ENCODE data around the gene HAAO.

The HAAO gene

DNA sequence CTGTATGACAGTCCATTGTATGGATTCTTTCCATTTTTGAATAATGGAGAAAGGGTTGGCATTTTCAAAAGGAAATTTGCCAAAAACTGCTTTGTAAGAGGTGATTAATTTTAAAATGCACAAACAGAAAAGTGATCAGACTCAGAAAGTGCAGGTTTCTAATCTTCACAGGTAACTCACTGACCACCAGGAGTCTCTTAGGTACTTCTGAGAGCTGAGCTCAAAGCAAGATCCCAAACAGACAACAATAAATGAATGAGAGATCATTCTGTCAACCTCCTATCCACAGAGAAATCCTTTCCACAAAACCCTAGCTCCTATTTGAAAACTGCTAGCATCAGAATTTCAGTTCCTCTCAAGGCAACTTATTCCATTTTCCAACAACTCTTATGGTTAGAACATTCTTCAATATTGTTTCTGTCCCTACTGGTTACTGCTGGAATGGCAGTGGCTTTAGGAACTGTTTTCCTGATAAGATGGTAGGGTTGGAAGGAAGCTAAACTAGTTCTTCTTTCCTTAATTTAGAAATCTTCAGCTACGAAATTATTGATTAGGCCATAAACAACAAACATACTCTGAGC, 20.6 kb upstream of the HAAO start:
- DNase-seq: no peak

DNA sequence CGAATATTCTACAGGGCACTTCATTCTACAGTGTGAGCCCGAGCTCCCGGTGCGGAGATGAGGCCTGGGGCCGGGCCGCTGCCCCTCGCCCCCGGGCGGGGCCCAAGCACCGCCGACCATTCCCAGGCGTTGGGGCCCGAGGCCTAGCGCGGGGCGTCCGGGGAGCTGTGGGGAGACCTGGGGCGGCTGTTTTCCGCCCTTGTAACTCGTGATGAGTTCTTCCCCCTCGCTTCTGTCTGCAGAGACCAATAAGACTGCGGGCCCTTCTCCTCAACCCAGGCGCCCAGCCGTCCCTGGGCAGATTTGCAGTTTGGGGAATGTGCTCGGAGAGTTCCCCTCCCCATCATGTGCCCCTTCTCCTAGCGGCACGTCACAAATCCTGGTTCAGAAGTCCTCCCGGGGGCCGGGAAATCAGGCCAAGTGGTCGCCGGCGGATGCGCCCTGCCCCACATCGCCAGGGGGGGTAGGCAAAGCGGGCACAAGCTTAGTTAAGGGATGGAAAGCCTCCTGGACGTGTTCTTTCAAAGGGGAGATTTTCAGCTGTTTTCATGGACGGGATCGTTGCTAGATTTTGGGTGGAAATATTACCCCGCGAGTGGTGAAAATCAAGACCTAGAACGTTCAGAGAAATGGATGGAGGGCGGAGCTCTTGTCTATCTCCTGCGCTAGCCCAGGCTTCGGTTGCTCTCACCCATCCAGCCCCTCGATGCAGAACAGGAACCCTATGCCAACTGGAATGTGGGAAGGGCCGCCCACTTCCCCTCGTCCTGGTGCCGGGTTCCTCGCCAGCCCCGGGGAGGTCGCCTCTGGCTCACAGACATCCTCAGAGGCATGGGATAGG, 18.8 kb upstream of the HAAO start:
- peak; percentile 74 for DNase-seq

DNA sequence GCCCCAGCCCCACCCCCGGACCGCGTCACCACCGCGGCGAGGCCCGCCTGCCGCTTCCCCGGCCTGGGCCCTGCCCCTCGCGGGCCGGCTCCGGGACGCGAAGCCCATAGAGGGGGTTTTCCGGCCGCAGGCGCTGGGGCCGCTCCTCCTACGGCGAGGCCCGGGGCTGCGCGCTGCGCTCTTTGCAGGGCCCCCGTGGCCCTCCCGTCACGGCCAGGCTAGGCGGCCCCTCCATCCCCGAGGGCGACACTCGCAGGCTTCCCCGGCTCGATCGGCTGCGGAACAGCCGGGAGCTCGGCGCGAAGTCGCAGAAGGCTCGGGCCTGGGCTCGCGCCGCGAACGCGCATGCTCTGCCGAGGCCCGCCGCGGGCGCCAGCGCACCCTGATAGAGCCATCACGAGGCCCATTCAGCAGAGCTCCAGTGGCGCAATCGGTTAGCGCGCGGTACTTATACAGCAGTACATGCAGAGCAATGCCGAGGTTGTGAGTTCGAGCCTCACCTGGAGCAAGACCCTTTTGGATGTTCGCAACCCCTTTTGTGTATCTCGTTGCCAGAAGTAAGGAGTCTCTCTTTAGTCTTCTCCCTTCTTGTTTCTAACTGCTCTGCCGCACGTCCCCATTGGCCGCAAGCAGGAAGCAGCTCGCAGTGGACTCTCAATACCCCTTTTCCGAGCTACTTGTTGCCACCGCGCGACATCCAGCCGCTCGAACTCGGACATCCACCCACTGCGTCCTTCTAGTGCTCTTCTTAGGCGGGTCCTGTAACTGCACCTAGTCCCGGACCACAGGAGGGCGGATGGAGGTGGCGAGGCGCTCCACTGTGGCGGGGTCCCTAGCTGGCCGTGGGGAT, 18.0 kb upstream of the HAAO start:
- DNase-seq: peak; percentile 94

DNA sequence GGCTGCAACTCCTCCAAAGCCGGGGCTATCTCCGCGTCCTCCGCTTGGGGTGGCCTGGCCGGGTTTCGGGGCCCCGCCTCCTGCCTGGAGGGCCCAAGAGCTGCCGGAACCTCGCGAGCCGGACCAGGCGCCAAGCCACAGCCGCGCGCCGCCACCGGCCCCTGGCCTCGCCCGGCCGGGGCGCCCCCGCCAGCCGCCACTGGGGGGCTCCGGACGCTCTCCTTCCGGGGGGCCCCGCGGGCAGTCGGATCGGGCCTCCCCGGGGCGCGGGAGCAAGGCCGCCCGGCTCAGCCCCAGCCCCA, 17.4 kb upstream of the HAAO start:
- peak; percentile 88 for DNase-seq

DNA sequence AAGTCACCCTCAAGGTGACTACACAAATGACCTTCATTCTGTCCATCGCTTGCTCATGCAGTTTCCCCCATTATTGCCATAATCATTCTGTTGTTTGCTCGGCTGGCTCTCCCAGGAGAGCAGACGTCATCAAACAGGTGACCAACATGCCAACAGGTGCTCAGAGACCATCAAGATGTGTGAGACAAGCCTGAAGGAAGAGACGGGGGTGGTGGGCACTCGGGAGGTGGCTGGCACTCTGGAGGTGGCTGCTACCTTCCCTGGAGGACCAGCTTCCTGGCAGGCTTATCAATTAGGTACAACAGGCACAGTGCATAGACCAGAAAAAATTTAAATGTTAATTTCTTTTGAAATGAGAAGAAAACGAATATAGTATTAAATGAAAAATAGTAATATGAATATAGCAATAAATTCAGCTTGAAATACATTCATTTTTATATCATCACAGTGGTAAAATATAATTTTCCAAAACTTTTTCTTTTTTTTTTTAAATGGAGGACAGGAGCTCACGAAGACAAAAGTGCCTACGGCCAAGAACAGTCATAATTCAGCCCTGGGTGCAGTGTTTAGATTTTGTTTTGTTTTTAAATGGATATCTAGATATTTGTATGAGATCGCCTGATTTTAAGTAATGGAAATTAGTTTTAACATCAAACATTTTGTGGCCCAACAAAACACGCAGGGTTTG, 16.9 kb upstream of the HAAO start:
- no peak for DNase-seq

DNA sequence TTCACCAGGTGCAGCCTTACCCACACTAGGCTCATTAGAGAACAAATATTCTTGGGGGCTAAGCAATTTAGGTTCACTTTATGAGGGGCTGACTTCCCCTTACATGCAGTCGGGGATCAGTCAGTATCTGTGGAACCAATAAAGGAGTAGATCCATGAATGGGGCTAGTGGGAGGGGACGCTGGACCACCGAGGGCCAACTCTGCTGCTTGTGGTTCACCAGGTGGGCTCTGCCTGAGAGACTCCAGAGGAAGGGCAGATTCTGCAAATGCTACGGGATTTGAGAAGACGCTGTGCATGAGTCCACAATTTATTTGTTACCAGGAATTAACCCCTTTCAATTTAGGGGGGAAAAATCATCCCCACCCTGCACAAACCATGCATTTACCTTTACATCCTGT, 15.9 kb upstream of the HAAO start:
- DNase-seq: no peak

DNA sequence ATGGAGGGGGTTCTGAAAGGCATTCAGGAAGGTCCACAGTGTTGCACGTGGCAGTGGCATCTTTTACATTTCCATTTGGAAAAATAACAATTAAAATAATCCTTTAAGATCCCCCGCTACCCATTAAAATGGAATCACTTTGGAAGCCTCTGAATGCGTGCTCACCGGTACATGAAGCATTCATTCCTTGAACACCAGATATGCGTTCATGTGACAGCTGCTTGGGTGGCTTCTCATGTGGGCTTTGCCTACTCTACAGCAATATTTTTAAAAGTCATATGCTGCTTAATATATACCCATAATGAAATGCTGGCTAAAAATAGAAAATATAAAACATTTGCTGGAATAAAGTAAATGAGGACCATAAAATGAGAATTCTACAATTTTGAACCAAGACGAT, 14.4 kb upstream of the HAAO start:
- DNase-seq: no peak

DNA sequence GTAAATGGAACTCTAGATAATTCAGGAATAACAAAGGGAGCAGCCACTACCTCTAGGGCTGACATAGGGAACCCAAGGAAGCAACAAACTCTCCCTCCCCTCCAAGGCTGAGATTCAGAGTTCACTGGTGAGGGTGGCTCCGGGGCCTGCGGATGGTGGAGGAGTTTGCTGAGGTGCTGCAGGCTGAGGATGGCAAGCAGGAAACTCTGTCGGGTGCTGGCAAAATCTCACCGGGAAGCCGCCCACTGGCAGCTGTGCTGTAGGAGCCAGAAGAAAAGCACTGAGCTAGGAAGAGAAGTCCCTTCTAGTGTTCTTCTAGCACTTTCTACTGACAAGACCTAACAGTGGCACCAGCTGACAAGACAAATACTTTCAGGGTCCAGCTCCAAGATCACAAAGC, 12.5 kb upstream of the HAAO start:
- no peak for DNase-seq

DNA sequence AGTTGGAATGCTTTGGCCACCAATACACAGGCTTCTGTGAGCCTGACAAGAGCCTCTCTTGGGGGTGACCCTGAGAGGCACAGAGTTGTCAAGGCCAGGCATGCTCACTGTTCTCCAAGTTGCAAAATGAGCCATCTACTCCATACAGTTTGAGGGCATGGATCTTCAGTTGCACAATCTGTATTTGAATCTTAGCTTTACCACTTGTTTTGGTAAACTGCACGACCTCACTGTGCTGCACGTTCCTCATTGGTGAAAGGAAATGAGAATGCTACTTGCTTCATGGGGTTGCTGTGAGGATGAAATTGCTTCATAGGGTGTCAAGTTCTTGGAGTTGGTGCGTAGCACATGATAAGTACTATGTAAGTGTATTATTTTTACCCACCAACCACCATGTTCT, 12.0 kb upstream of the HAAO start:
- DNase-seq: no peak

DNA sequence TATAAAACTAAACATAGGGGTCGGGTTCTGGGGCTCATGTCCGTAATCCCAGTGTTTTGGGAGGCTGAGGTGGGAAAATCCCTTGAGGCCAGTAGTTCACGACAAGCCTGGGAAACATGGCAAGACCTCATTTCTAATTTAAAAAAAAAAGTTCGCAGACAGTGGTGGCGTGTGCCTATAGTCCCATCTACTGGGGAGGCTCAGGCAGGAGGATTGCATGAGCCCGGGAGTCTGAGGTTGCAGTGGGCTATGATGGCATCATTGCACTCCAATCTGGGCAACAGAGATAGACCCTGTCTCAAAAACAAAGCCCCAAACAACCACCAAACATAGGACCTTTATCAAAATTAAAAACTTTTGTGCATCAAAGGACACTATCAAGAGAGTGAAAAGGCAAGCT, 9.8 kb upstream of the HAAO start:
- no peak for DNase-seq

DNA sequence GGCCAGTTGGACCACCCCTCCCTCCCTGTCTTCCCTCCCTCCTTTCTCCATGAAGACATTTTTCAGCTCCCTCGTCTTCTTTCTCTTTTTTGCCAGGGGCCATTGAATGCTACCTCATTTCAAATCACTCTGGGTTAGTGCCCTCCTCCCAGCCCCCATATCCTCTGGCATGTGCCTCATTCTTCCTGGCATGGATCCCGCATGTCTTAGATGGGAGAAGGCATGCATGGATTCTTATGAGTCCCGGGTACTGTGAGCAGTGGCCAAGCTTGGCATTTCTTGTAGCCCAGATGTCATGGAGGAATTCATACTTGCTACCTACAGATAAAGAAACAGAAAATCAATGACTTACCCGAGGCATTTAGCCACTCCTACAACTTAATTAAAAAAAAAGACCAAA, 9.0 kb upstream of the HAAO start:
- DNase-seq: no peak

DNA sequence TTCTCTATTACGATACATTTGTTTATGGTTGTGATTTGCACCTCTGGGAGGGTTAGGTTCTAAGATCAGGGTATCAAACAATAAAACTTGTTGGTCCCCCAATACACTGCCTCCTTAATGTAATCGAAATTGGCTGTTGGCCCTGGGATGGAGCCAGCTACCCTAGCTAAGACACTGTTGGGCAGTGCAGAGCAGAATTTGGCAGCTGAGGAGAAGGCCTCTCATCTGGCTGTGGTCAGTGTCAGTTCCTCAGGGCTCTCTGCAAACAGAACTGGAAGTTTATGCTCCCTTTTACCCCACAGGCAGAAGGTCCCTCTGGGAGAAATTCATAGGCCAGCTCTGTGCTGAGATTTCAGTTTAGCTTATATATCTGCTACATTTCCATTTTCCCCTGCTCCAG, 8.6 kb upstream of the HAAO start:
- no peak for DNase-seq

DNA sequence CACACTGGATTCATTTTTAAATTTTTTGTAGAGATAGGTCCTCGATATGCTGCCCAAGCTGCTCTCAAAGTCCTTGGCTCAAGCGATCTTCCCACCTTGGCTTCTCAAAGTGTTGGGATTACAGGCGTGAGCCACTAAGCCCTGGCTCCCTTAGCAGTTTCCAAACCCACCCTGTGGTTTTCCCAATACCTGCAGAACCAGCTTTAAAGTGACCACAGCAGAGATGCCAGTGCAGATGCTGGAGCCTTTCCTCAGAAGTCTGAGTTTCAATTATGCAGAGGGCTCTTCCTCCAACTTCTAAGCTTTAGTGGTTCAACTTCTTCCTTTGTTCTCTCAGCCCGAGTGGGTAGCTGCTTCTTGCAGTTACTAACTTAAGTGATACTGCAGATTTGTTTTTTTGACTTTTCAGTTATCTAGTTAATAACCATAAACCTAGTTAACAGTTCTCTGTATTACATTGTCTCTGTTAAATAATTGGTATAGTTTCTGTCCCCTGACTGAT, 8.1 kb upstream of the HAAO start:
- DNase-seq: no peak

DNA sequence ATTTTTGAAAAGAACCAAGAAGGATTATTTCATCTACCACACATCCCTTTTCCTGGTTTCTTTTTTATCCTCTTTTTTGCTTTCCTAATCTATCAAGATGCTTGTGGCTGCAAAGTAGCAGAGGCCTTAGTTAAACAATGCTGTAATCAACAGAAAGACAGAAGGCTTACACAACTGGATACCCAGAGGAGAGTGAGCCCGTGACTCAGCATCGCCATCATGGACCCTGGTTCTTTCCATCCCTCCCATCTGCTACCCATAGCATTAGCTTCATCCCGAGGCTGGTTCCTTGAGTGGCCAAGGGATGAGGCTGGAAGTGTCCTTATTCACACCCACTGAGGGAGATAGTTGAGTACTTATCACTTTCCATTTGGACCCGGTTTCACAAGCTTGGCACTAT, 7.5 kb upstream of the HAAO start:
- no peak for DNase-seq

DNA sequence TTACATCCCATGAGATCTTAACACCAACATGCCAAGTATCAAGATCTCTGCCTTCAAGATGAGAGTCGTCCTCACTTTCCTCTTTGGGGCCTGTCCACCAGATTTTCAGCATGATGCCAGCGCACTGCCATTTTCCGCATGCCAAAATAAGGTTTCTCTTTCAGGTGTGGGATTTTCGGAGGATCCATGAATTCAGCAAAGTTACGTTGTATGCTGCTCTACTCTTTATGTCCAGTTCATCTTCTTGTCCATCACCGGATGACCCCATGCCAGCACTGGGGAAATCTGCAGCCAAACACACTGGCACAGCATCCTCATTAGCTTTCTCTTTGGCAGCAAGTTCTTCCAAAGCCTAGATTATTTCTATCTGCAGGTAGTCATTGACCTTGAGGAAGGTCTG, 4.9 kb upstream of the HAAO start:
- no peak for DNase-seq

DNA sequence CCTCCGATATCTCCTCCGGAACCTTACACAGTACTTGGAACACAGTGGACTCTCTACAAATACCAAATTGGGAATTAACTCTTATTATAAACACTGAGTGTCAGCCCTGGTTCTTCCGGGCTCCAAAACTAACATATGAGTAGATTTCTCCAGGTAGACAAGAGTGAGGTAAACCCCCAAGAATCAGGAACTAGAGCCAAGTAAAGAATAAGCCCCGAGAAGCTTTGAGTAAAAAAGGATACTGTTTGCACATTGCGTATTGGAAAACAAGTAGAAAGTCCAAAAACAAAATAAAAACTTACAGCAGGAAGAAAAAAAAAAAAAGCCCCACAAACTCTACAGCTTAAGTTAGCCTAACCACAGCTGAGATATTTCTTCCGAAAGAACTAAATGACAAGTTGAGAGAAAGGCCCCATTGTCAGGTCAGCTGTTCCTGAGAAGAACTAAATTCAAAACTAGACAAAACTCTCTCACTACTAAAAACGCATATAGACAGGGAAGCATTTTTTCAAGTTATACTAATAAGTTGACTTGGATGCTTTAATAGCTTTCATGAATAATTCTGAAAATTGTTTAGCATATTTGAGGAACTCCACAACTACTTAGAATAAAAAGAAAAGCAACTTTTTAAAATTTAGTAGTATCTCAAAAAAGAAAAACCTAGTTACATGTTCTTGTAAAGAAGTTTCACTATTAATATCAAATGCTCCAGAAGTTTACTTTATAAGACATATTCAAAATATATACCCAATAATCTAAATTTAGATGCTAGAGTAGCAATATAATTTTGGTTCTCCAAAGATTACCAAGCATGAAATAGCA, 4.3 kb upstream of the HAAO start:
- DNase-seq: no peak

DNA sequence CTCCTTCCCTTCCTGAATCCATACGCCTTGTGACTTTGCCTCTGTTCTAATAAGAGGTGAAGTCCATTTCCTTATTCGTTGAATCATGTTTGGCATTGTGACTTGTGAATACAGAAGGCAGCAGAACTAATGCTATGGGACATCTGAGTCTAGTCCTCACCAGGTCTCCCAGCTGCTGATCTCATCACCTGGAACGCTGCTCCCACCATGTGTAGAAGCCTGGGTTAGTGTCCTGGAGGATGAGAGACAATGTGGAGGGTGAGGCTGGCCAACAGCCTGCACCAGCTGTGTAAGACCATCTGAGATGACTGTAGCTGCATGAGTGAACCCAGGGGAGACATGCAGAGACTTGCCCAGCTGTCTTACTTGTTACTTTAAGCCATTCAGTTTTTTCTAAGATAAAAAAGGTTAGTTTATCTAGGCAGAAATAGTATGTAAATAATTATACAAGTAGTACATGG, 3.5 kb upstream of the HAAO start:
- no peak for DNase-seq

DNA sequence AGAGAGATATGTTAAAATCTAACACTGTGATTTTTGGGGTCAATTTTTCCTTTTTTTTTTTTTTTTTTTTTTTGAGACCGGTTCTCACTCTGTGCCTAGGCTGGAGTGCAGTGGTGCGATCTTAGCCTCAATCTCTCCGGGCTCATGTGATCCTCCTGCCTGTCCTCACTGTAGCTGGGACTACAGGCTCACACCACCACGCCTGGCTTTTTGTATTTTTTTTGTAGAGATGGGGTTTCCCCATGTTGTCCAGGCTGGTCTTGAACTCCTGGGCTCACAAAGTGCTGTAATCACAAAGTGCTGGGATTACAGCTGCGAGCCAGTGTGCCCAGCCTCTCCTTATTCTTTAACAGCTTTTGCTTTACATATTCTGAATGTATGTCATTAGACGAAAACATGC, 2.9 kb upstream of the HAAO start:
- no peak for DNase-seq

DNA sequence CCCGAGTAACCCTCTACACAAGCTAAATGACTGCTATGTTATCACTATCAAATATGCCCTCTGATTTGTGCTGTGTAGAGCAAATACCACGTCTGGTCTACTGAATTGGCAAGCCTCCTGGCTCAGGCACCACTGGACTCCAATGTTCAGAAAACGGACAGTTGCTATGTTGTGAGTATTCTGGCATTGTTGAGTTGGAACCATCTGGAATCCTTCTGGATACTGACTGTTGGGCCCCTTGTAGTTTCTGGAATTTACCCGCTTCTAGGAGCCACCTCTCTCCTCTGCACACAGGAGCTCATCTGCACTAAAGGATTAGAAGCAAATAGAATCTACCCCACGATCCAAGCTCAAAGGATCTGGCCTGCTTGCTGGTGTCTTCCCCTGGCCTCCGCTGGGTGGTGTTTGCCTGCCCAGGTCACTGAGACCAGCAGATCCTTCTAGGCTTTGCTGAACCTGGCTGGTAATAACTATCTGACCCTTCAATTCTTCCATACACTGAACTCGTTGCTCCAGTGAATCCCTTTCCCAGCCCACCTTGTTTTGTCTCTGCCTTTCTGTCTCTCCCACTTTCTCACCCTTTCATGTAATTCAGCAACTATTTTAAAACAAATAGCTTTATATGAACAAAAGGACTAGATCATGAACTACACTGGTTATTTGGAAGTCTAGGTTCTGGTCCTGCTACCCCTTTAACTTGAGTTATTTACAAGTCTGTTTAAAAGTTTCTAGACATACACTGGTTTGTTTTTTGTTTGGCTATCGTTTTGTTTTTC, 2.1 kb upstream of the HAAO start:
- DNase-seq: no peak

DNA sequence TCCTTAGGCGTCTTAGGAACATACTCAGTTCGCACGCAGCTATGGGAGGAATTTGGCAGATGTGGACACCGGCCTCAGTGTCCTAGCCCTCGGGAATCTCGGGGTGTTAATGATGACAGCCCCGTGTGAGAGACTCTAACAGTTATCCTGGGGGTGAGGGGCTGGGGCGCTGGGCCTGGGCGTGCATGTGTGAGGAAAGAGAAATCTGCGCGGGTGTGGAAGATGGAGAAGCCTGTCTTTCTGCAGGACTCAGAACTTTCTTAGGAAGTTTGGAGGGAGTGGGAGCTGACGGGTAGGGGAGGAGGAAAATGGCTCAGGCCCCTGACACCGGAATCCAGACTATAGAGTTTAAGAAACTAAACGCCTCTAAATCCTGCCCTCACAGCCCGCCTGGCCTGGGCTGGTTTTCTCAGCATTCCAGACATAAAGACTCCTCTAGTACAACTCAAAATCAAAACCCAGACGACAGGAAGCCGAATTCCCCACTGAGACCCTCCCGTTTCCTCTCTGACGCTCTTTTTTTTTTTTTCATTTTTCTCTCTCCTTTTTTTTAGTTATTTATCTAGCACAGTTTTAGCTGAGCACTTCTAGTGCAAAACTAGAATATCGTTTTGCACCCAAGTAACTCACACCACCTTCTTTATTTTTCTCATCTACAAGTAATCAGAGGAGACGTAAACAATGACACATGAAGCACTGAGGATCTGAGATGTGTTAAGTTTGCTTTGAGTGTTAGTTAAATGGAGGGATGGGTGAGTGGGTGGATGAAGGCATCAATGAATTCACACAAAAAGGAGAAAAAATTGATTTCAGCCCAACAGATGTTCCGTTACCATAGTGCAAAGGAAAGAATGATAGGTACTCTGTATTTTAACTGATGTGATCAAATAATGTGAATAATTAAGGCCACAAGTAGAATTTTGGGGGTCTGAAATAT, 1.2 kb upstream of the HAAO start:
- DNase-seq: no peak

All from midbrain (tissue), 1 donor.